Astrocyte of the spinal cord (primary cell): ENCODE results near the gene EMC1.

ENCODE experiments used
- DNase-seq: peaks from one replicate; pipeline ENCODE4 v3.0.0; 2011; ENCODE audit warnings: low read depth, low spot score
- H3K4me3 ChIP-seq: 2 replicates; pipeline ENCODE4 v1.5.1; 2011; ENCODE audit warnings: low read depth, mild to moderate bottlenecking, low read length, moderate library complexity
- CTCF ChIP-seq: IDR thresholded peaks from 2 replicates; pipeline ENCODE4 v1.5.1; 2012; ENCODE audit warnings: low read depth, mild to moderate bottlenecking, low read length, inconsistent platforms
- in situ Hi-C: cut with HindIII; loops from 2 replicates; pipeline ENCODE4 v1.10.0; 2017; ENCODE audit warnings: low sequenced_read_pairs

Gene EMC1

GRCh38 chr1:19198820-19199219 is 52.5 kb downstream of the EMC1 start:
- in situ Hi-C loops = no loop called here
- TF ChIP-seq CTCF = no peak
- no peak overlapping the region for H3K4me3 ChIP-seq
- DNase-seq = no peak

- TF ChIP-seq CTCF = no peak
- no peak overlapping the region for H3K4me3 ChIP-seq
- DNase-seq = no peak
- in situ Hi-C loops = no loop called here
Measured at GRCh38 chr1:19197845-19198244, 53.5 kb downstream of the EMC1 start.

GRCh38 chr1:19196331-19196730 is 55.0 kb downstream of the EMC1 start:
- TF ChIP-seq CTCF = no peak
- no peak overlapping the region for H3K4me3 ChIP-seq
- in situ Hi-C loops = no loop called here
- DNase-seq = no peak

- TF ChIP-seq CTCF = no peak
- no peak for DNase-seq
- H3K4me3 ChIP-seq = no peak overlapping the region
- in situ Hi-C loops = no loop called here
Measured at GRCh38 chr1:19193004-19193403, 58.3 kb downstream of the EMC1 start.

- TF ChIP-seq CTCF = no peak
- in situ Hi-C loops = no loop called here
- H3K4me3 ChIP-seq = no peak overlapping the region
- DNase-seq = no peak
Measured at GRCh38 chr1:19191811-19192210, 59.5 kb downstream of the EMC1 start.

- no peak for TF ChIP-seq CTCF
- no peak for DNase-seq
Measured at GRCh38 chr1:19190468-19190867, 60.9 kb downstream of the EMC1 start.

GRCh38 chr1:19189270-19189669 is 62.1 kb downstream of the EMC1 start:
- no peak for DNase-seq
- no peak overlapping the region for H3K4me3 ChIP-seq
- no peak for TF ChIP-seq CTCF
- in situ Hi-C loops = no loop called here

More at GRCh38 chr1:19190468-19190867, 60.9 kb downstream of the EMC1 start:
- in situ Hi-C loops = no loop called here
- H3K4me3 ChIP-seq = no peak overlapping the region
